NB4 (cell line): ENCODE measurements around the gene PIK3R3.

Experiments used
- MYC ChIP-seq: IDR thresholded peaks from 2 replicates; pipeline ENCODE4 v1.6.1; 2011; ENCODE audit warnings: low read depth, low read length
- POLR2A ChIP-seq: IDR thresholded peaks from 2 replicates; pipeline ENCODE4 v1.6.1; 2011; ENCODE audit warnings: mild to moderate bottlenecking; ENCODE audit not compliant: insufficient read length; ENCODE audit errors: extremely low read depth
- TF ChIP-seq, protein P1 (sequence below): IDR thresholded peaks from one replicate; pipeline ENCODE4 v1.5.1; 2012; ENCODE audit warnings: low read depth, low read length
- TF ChIP-seq, protein P2 (sequence below): IDR thresholded peaks from 2 replicates; pipeline ENCODE4 v1.6.1; 2011; ENCODE audit warnings: low read depth, low read length

DNA sequence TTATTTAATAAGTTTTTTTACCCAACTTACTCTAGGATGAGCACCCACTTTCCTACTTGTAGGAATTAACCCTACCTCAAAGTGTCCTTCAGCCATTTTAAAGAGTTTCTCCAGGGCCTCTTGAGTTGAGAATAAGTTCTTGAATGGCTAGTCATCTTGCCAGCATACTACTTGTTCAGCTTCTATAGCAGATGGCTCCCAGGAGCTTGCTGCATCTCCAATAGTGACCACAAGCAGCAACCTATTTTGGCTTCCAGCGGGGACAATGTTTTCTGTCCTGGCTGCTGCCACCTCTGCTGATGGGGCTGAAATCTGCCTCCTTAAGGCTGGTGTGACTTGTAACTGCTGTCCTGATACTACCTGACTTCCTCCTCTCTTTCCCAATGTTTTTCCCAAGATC, 20.8 kb upstream of the PIK3R3 start:
- TF ChIP-seq, protein P1, sequence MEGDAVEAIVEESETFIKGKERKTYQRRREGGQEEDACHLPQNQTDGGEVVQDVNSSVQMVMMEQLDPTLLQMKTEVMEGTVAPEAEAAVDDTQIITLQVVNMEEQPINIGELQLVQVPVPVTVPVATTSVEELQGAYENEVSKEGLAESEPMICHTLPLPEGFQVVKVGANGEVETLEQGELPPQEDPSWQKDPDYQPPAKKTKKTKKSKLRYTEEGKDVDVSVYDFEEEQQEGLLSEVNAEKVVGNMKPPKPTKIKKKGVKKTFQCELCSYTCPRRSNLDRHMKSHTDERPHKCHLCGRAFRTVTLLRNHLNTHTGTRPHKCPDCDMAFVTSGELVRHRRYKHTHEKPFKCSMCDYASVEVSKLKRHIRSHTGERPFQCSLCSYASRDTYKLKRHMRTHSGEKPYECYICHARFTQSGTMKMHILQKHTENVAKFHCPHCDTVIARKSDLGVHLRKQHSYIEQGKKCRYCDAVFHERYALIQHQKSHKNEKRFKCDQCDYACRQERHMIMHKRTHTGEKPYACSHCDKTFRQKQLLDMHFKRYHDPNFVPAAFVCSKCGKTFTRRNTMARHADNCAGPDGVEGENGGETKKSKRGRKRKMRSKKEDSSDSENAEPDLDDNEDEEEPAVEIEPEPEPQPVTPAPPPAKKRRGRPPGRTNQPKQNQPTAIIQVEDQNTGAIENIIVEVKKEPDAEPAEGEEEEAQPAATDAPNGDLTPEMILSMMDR = no peak
- TF ChIP-seq POLR2A (no peak), MYC (no peak)
- TF ChIP-seq, protein P2, sequence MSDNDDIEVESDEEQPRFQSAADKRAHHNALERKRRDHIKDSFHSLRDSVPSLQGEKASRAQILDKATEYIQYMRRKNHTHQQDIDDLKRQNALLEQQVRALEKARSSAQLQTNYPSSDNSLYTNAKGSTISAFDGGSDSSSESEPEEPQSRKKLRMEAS = no peak
